ENCODE results near the gene EML4. TPM values are rescaled to one million over a fixed set of nuclear protein-coding genes. Genes with fewer than 3 reads are reported as not detected.

Gene EML4
- total and polyA plus RNA-seq, 9 donors: 26.0 to 36.9 (median 29.0) TPM

GRCh38 chr2:42312106-42312505 is 143.0 kb downstream of the EML4 start:
- Histone ChIP-seq H3K9me3 (replicated peaks; ENCODE audit: control insufficient read depth, low read depth, low read length) (no peaks in the 10 kb centered on the region), H3K36me3 (ENCODE audit: control insufficient read depth, insufficient read depth, low read length) (peaks cover 12% of the 10 kb centered on the region), H3K27me3 (ENCODE audit: control insufficient read depth, insufficient read depth, low read length) (no peaks in the 10 kb centered on the region), H3K4me1 (ENCODE audit: control insufficient read depth, insufficient read depth, low read length) (no peaks in the 10 kb centered on the region), H3K4me3 (ENCODE audit: low read length) (no peak overlapping the region), H3K27ac (ENCODE audit: low read length) (no peak overlapping the region)
- no peak for DNase-seq
- WGBS (ENCODE audit: insufficient coverage): 100% methylated on average over 2 of the region's 4 CpGs

GRCh38 chr2:42314892-42315468 is 145.8 kb downstream of the EML4 start:
- no CpG with 5 or more reads among the region's 3 CpGs for WGBS (ENCODE audit: insufficient coverage)
- H3K9me3 ChIP-seq (replicated peaks; ENCODE audit: control insufficient read depth, low read depth, low read length): no peaks in the 10 kb centered on the region
- H3K27ac ChIP-seq (ENCODE audit: low read length): no peak overlapping the region
- H3K27me3 ChIP-seq (ENCODE audit: control insufficient read depth, insufficient read depth, low read length): no peaks in the 10 kb centered on the region
- H3K4me1 ChIP-seq (ENCODE audit: control insufficient read depth, insufficient read depth, low read length): no peaks in the 10 kb centered on the region
- H3K36me3 ChIP-seq (ENCODE audit: control insufficient read depth, insufficient read depth, low read length): peaks cover 12% of the 10 kb centered on the region
- no peak for DNase-seq
- no peak overlapping the region for H3K4me3 ChIP-seq (ENCODE audit: low read length)

GRCh38 chr2:42315844-42316470 is 146.8 kb downstream of the EML4 start:
- DNase-seq: no peak
- H3K27me3 ChIP-seq (ENCODE audit: control insufficient read depth, insufficient read depth, low read length): no peaks in the 10 kb centered on the region
- no peaks in the 10 kb centered on the region for H3K4me1 ChIP-seq (ENCODE audit: control insufficient read depth, insufficient read depth, low read length)
- no peak overlapping the region for H3K27ac ChIP-seq (ENCODE audit: low read length)
- H3K4me3 ChIP-seq (ENCODE audit: low read length): no peak overlapping the region
- no peaks in the 10 kb centered on the region for H3K9me3 ChIP-seq (replicated peaks; ENCODE audit: control insufficient read depth, low read depth, low read length)
- no CpG with 5 or more reads among the region's 6 CpGs for WGBS (ENCODE audit: insufficient coverage)
- peaks cover 12% of the 10 kb centered on the region for H3K36me3 ChIP-seq (ENCODE audit: control insufficient read depth, insufficient read depth, low read length)

- Histone ChIP-seq H3K27me3 (ENCODE audit: control insufficient read depth, insufficient read depth, low read length) (no peaks in the 10 kb centered on the region), H3K9me3 (replicated peaks; ENCODE audit: control insufficient read depth, low read depth, low read length) (no peaks in the 10 kb centered on the region), H3K36me3 (ENCODE audit: control insufficient read depth, insufficient read depth, low read length) (peaks cover 12% of the 10 kb centered on the region), H3K4me3 (ENCODE audit: low read length) (no peak overlapping the region), H3K27ac (ENCODE audit: low read length) (no peak overlapping the region), H3K4me1 (ENCODE audit: control insufficient read depth, insufficient read depth, low read length) (no peaks in the 10 kb centered on the region)
- no peak for DNase-seq
- 86% methylated on average over 2 of the region's 3 CpGs for WGBS (ENCODE audit: insufficient coverage)
These were observed 147.8 kb downstream of the EML4 start for GRCh38 chr2:42316910-42317309.

- WGBS (ENCODE audit: insufficient coverage): no CpG with 5 or more reads among the region's 3 CpGs
- Histone ChIP-seq H3K9me3 (replicated peaks; ENCODE audit: control insufficient read depth, low read depth, low read length) (no peaks in the 10 kb centered on the region), H3K36me3 (ENCODE audit: control insufficient read depth, insufficient read depth, low read length) (peaks cover 12% of the 10 kb centered on the region)
These were observed 148.3 kb downstream of the EML4 start for GRCh38 chr2:42317486-42317885.

GRCh38 chr2:42317945-42318344 is 148.8 kb downstream of the EML4 start:
- no peaks in the 10 kb centered on the region for H3K4me1 ChIP-seq (ENCODE audit: control insufficient read depth, insufficient read depth, low read length)
- H3K27me3 ChIP-seq (ENCODE audit: control insufficient read depth, insufficient read depth, low read length): no peaks in the 10 kb centered on the region
- H3K4me3 ChIP-seq (ENCODE audit: low read length): no peak overlapping the region
- H3K9me3 ChIP-seq (replicated peaks; ENCODE audit: control insufficient read depth, low read depth, low read length): no peaks in the 10 kb centered on the region
- H3K36me3 ChIP-seq (ENCODE audit: control insufficient read depth, insufficient read depth, low read length): peaks cover 12% of the 10 kb centered on the region
- DNase-seq: no peak
- no peak overlapping the region for H3K27ac ChIP-seq (ENCODE audit: low read length)

More at GRCh38 chr2:42317486-42317885, 148.3 kb downstream of the EML4 start:
- no peak overlapping the region for H3K4me3 ChIP-seq (ENCODE audit: low read length)
- H3K27ac ChIP-seq (ENCODE audit: low read length): no peak overlapping the region
- H3K27me3 ChIP-seq (ENCODE audit: control insufficient read depth, insufficient read depth, low read length): no peaks in the 10 kb centered on the region
- DNase-seq: no peak
- H3K4me1 ChIP-seq (ENCODE audit: control insufficient read depth, insufficient read depth, low read length): no peaks in the 10 kb centered on the region

GRCh38 chr2:42319265-42319664 is 150.1 kb downstream of the EML4 start:
- DNase-seq: no peak
- H3K27ac ChIP-seq (ENCODE audit: low read length): no peak overlapping the region
- H3K4me3 ChIP-seq (ENCODE audit: low read length): no peak overlapping the region
- peaks cover 12% of the 10 kb centered on the region for H3K36me3 ChIP-seq (ENCODE audit: control insufficient read depth, insufficient read depth, low read length)
- H3K4me1 ChIP-seq (ENCODE audit: control insufficient read depth, insufficient read depth, low read length): no peaks in the 10 kb centered on the region
- 89% methylated on average over 3 of the region's 5 CpGs for WGBS (ENCODE audit: insufficient coverage)
- no peaks in the 10 kb centered on the region for H3K27me3 ChIP-seq (ENCODE audit: control insufficient read depth, insufficient read depth, low read length)
- no peaks in the 10 kb centered on the region for H3K9me3 ChIP-seq (replicated peaks; ENCODE audit: control insufficient read depth, low read depth, low read length)

- Histone ChIP-seq H3K27me3 (ENCODE audit: control insufficient read depth, insufficient read depth, low read length) (no peaks in the 10 kb centered on the region), H3K4me3 (ENCODE audit: low read length) (no peak overlapping the region), H3K9me3 (replicated peaks; ENCODE audit: control insufficient read depth, low read depth, low read length) (no peaks in the 10 kb centered on the region), H3K36me3 (ENCODE audit: control insufficient read depth, insufficient read depth, low read length) (peaks cover 14% of the 10 kb centered on the region), H3K27ac (ENCODE audit: low read length) (no peak overlapping the region), H3K4me1 (ENCODE audit: control insufficient read depth, insufficient read depth, low read length) (no peaks in the 10 kb centered on the region)
- WGBS (ENCODE audit: insufficient coverage): 100% methylated on average over 1 of the region's 2 CpGs
- DNase-seq: no peak
These were observed 152.4 kb downstream of the EML4 start for GRCh38 chr2:42321452-42322064.

GRCh38 chr2:42324244-42324643 is 155.1 kb downstream of the EML4 start:
- Histone ChIP-seq H3K4me1 (ENCODE audit: control insufficient read depth, insufficient read depth, low read length) (no peaks in the 10 kb centered on the region), H3K27ac (ENCODE audit: low read length) (no peak overlapping the region), H3K9me3 (replicated peaks; ENCODE audit: control insufficient read depth, low read depth, low read length) (no peaks in the 10 kb centered on the region), H3K4me3 (ENCODE audit: low read length) (no peak overlapping the region), H3K27me3 (ENCODE audit: control insufficient read depth, insufficient read depth, low read length) (no peaks in the 10 kb centered on the region), H3K36me3 (ENCODE audit: control insufficient read depth, insufficient read depth, low read length) (peaks cover 13% of the 10 kb centered on the region)
- 94% methylated on average over 4 of the region's 4 CpGs for WGBS (ENCODE audit: insufficient coverage)
- DNase-seq: no peak

- peaks cover 17% of the 10 kb centered on the region for H3K36me3 ChIP-seq (ENCODE audit: control insufficient read depth, insufficient read depth, low read length)
- WGBS (ENCODE audit: insufficient coverage): no CpG with 5 or more reads among the region's 2 CpGs
These were observed 155.8 kb downstream of the EML4 start for GRCh38 chr2:42324949-42325348.

More at GRCh38 chr2:42324949-42325348, 155.8 kb downstream of the EML4 start:
- no peaks in the 10 kb centered on the region for H3K27me3 ChIP-seq (ENCODE audit: control insufficient read depth, insufficient read depth, low read length)
- no peak for DNase-seq
- H3K4me1 ChIP-seq (ENCODE audit: control insufficient read depth, insufficient read depth, low read length): no peaks in the 10 kb centered on the region
- H3K9me3 ChIP-seq (replicated peaks; ENCODE audit: control insufficient read depth, low read depth, low read length): no peaks in the 10 kb centered on the region
- H3K4me3 ChIP-seq (ENCODE audit: low read length): no peak overlapping the region
- no peak overlapping the region for H3K27ac ChIP-seq (ENCODE audit: low read length)

Data from muscle of leg (tissue), 11 donors.